Measurements from ENCODE around the gene OGFOD2. TPM values are rescaled to one million over a fixed set of nuclear protein-coding genes. Genes with fewer than 3 reads are reported as not detected.
A peak's percentile ranks its signal among the peaks of the same experiment; 100 is the strongest.

Gene OGFOD2
- 10 to 100 TPM; 29.9 to 37.1 (median 31.4) TPM for total RNA-seq

DNA sequence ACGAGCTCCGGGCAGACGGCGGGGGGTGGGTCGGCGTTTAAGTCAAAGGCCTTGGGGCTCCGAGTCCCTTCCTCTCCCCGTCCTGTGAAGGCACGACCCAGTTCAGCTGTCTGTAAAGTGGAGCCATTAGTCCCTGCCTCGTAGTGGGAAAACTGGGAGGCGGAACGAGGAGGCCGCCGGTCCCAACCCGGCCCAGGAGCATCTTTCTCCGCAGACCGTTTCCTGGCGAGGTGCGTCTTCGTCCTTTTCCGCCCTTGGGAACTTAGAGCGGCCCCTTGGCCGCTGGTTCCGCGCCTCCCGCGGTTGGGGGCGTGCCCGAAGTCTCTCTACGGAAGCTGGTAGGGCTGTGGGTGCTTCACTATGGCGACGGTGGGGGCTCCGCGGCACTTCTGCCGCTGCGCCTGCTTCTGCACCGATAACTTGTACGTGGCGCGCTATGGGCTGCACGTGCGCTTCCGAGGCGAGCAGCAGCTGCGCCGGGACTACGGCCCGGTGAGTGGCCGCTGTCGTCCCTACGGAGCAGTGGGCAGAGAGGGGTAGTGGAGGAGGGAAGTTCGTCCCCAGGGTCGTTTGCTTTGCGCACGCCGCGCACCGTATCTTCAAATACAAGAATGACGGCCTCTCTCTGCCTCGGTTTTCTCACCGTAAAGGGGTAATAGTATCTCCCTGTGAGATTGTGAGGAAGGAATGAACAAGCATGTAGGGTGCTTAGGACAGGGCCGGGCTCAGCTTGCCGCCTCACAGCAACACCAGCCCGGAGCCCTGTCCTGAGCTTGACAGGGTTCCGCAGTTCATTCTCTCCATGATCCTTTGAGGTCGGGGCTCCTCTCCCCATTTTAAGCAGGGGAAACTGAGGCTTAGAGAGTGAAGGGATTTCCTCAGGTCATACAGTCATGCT, at the start of gene OGFOD2:
Gene OGFOD2 (plus strand): TSS at position 353 of the 898 bp plus-strand sequence. CDS start 8 bp downstream, at position 361.
- Histone ChIP-seq H3K9me3 (no peaks in the 10 kb centered on the region), H3K4me3 (peak within 1 kb of the TSS; percentile 72 to 97 (median 88)), H3K36me3 (peaks cover 0 to 8% (median 0%) of the 10 kb centered on the region in 3 donors), H3K27me3 (no peaks in the 10 kb centered on the region), H3K27ac (peak within 1 kb of the TSS; percentile 96 to 99 (median 98)), H3K4me1 (peaks cover 3 to 51% (median 14%) of the 10 kb centered on the region in 4 donors)
- DNase-seq, result peak; percentile 90 to 96 (median 94)
- peak; percentile 34 to 49 for TF ChIP-seq POLR2A (IDR thresholded peaks at IDR 0.05)
- TF ChIP-seq CTCF (IDR thresholded peaks at IDR 0.05), result peak in 1 of 6 experiments; percentile 20

DNA sequence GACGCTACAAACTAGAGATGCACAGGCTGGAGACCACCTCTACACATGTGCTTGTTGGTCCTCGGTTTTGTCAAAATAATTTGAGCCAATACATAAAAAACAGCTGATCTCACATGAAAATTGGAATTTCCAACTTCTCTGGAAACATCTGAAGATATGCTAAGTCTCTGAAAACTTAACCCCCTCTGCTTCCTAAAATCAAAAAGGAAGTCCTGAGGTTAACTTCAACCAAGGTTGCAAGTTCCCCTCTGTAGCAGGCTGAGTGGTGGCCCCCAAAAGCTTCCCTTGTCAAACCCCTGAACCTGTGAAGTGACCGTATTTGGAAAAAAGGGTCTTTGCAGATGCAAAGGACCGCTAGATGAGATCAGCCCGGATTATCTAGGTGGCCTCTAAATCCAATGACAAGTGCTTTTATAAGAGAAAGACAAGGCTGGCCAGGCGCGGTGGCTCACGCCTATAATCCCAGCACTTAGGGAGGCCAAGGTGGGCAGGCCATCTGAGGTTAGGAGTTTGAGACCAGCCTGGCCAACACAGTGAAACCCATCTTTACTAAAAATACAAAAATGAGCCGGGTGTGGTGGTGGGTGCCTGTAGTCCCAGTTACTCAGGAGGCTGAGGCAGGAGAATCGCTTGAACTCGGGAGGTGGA, 47.2 kb upstream of the OGFOD2 start:
- no peak overlapping the region for H3K4me3 ChIP-seq
- no peaks in the 10 kb centered on the region for H3K27me3 ChIP-seq
- no peaks in the 10 kb centered on the region for H3K9me3 ChIP-seq
- no peaks in the 10 kb centered on the region for H3K4me1 ChIP-seq
- no peaks in the 10 kb centered on the region for H3K36me3 ChIP-seq
- H3K27ac ChIP-seq, result peak overlapping the region in 1 of 4 donors; percentile 49
- TF ChIP-seq CTCF (IDR thresholded peaks at IDR 0.05) (no peak), POLR2A (IDR thresholded peaks at IDR 0.05) (no peak)
- DNase-seq, result no peak

- H3K27ac ChIP-seq, result no peak overlapping the region
- H3K36me3 ChIP-seq, result no peaks in the 10 kb centered on the region
- no peaks in the 10 kb centered on the region for H3K4me1 ChIP-seq
- no peaks in the 10 kb centered on the region for H3K27me3 ChIP-seq
- DNase-seq, result no peak
- no peaks in the 10 kb centered on the region for H3K9me3 ChIP-seq
- H3K4me3 ChIP-seq, result no peak overlapping the region
- TF ChIP-seq POLR2A (IDR thresholded peaks at IDR 0.05), result no peak
- no peak for TF ChIP-seq CTCF (IDR thresholded peaks at IDR 0.05)
These were observed 46.5 kb upstream of the OGFOD2 start for GRCh38 chr12:122928404-122929147.

- TF ChIP-seq POLR2A (IDR thresholded peaks at IDR 0.05), result no peak
- TF ChIP-seq CTCF (IDR thresholded peaks at IDR 0.05), result no peak
- H3K27ac ChIP-seq, result no peak overlapping the region
- H3K4me3 ChIP-seq, result no peak overlapping the region
- H3K36me3 ChIP-seq, result no peaks in the 10 kb centered on the region
- no peaks in the 10 kb centered on the region for H3K27me3 ChIP-seq
- no peaks in the 10 kb centered on the region for H3K4me1 ChIP-seq
- no peaks in the 10 kb centered on the region for H3K9me3 ChIP-seq
- no peak for DNase-seq
These were observed 45.9 kb upstream of the OGFOD2 start for GRCh38 chr12:122929148-122929538.

DNA sequence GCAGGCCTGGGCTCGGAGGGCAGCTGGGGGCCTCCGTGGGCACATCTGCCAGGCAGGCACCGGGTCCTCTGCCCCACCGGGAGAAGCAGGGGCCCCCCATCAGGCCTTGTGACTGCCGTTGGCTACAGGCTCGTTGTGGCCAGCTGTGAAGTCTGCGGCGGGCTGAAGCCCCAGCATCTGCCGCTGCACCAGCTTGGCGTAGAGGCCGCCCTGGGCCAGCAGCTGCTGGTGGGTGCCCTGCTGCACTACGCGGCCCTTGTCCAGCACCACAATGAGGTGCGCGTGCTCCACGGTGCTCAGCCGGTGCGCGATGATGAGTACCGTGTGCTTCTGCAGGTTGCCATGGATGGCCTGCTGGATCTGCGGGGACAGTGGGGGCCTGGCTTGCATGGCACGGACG, 45.2 kb upstream of the OGFOD2 start:
- DNase-seq, result no peak
- H3K4me3 ChIP-seq, result no peak overlapping the region
- no peak for TF ChIP-seq POLR2A (IDR thresholded peaks at IDR 0.05)
- TF ChIP-seq CTCF (IDR thresholded peaks at IDR 0.05), result no peak
- no peaks in the 10 kb centered on the region for H3K36me3 ChIP-seq
- H3K27me3 ChIP-seq, result no peaks in the 10 kb centered on the region
- H3K27ac ChIP-seq, result no peak overlapping the region
- no peaks in the 10 kb centered on the region for H3K4me1 ChIP-seq
- H3K9me3 ChIP-seq, result no peaks in the 10 kb centered on the region
